GM11168 (cell line): ENCODE measurements around the gene ZNF468.
"Not testable (repeated sequence)": the region's sequence is repeated elsewhere in the genome, so short reads cannot be mapped to it uniquely, and the experiment has no call there.

Source experiments
- in situ Hi-C: fragments of 300-500 bp; cut with MboI; formaldehyde crosslinking; loops from one replicate; pipeline ENCODE4 v1.12.0; 2022; ENCODE audit warnings: low sequenced_read_pairs; ENCODE audit not compliant: unreplicated experiment

ZNF468 gene

DNA sequence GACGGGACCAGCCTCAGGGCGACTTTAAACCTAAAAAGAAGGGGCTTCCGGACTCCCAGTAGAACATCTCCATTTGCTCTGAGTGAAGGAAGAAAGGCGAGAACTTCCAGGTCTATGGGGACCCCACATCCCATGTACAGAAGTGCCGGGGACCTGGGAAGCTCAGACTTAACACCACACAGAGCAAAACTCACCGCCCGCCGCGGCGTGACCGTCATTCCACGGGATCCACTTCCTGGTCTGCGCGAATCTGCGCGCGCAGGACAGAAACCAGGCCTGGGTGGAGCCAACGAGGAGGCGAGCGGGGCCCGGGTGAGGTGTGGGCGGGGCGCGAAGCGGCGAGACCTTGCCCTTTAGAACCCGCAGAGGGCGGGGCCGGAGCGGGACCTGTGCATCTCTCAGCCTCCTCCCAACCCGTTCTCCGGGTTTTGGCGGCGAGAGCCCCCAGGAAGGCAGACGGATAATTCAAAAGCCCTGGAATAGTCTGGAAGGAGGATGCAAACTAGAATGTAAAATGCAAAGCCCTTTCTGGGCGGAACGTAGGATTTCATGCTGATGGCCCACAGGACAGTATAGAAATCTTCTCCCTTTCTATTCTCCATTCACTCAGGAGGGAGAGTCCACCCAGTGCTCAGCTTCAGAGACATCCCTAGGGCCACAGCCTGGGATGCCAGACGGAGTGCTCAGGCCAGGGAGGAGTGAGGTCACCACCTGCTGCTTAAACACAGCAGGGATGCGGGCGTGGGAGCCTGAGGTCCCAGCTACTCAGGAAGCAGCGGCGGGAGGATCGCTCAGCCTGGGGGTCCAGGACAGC is at the start of gene ZNF468:
TSS of gene ZNF468 (minus strand) at position 242 of the 814 bp plus-strand sequence. CDS start 3,347 bp downstream, outside the sequence.
- in situ Hi-C loops: loop anchor here (5.0 kb wide), 2 partner anchors 40 to 85 kb away; no protein-coding TSS in a partner anchor

DNA sequence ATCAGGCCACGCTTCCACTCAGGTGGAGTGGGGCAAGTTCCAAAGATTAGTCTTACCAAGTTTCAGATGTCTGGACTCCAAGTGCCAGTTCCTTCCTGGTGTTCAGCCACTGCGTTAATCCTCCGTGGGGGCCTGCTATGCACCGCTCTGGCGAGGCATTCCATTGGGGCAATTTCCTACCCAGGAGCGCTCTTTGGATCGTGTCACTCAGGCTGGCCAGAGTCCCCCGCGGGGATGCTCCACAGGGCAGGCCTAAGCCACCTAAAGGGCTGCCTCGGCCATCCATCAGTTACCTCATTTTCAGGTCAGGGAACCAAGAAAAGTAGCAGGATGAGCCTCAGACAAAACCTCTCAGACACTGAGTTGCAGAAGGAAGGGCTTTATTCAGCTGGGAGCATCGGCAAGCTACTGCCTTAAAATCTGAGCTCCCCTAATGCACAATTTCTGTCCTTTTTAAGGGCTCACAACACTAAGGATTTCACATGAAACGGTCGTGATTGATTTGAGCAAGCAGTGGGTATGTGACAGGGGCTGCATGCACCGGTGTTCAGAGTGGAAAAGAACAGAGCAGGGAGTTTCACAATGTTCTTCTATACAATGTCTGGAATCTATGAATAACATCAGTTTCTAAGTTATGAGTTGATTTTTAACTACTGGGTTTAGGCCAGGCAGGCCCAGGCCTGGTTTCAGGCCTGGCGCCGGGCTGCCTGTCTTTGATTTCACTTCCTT is 46.8 kb upstream of the ZNF468 start:
- in situ Hi-C loops: not testable (repeated sequence)

DNA sequence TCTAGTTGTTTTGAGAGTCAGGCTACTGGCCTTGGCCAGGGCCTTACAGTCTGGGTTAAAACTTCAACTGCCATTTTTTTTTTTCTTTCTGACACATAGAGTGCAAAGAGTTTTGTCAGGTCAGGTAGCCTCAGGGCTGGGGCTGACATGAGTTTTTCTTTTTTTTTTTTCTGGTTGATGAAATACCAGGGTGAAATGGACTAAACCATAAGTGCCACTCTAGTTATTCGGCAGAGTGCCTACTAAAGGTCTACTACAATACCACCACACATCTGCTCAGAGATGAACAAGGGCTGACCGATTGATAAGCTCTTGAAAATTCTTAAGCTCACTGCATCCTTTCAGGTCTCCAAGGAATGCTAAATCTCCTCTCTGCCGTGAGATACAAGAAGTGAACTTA is 44.4 kb upstream of the ZNF468 start:
- in situ Hi-C loops: no loop called here

DNA sequence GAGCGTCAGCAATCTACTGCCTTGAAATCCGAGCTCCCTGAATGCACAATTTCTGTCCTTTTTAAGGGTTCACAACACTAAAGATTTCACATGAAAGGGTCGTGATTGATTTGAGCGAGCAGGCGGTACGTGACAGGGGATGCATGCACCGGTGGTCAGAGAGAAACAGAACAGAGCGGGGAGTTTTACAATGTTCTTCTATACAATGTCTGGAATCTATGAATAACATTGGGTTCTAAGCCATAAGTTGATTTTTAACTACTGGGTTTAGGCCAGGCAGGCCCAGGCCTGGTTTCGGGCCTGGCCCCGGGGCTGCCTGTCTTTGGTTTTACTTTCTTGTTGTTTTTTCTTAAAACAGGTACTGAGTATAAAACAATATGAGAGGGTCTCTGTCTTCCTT is 41.2 kb upstream of the ZNF468 start:
- in situ Hi-C loops: not testable (repeated sequence)

DNA sequence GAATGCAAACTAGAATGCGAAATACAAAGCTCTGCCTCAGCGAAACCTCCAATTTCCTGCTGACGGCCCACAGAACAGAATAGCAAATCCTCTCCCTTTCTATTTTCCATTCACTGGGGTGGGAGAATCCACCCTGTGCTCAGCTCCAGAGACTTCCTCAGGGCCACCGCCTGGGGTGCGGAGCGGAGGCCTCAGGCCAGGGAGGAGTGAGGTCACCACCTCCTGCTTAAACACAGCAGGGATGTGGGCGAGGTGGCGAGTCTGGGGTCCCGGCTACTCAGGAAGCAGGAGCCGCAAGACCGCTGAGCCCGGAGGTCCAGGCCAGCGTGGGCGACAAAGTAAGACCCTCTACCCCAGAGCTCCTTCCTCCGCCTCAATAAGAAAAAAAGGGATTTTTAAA is 40.7 kb upstream of the ZNF468 start:
- in situ Hi-C loops: no loop called here

DNA sequence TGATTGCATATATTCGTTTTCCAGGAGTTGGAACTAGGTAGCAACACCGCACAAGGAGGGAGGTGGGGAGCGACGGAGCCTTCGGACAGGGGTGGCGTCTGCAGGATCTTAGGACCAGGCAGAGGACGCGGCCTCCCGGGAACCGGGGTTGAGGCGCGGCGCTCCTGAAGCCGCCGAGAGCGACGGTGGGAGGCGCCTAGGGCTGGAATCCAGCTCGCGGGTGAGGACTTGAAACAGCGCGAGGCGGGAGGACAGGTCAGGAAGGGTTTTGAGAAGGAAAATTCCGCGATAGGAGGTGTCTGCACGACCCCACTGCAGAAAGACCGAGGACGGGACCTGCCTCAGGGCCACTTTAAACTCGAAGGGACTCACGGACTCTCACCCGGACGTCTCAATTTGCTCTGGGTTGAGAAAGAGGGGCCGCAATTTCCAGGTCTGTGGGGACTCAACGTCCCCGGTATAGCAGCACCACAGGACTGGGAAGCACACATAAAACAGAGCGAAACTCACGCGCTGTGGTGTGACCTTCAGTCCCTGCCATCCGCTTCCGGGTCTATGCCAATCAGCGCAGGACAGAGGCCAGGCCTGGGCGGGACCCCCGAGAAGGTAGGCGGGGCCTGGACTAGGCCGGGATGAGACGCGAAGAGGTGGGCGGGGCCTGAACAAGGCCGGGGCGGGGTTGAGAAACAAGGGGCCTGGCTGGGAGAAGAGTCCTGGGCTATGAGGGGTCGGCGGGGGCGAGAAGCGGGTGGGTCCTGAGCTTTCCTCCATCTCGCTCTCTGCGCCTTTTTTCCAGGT is 39.9 kb upstream of the ZNF468 start, which contains the start of gene ZNF320:
TSS of gene ZNF320 (minus strand) at position 498 of the 798 bp plus-strand sequence. CDS start 7,380 bp downstream, outside the sequence.
- in situ Hi-C loops: no loop called here

DNA sequence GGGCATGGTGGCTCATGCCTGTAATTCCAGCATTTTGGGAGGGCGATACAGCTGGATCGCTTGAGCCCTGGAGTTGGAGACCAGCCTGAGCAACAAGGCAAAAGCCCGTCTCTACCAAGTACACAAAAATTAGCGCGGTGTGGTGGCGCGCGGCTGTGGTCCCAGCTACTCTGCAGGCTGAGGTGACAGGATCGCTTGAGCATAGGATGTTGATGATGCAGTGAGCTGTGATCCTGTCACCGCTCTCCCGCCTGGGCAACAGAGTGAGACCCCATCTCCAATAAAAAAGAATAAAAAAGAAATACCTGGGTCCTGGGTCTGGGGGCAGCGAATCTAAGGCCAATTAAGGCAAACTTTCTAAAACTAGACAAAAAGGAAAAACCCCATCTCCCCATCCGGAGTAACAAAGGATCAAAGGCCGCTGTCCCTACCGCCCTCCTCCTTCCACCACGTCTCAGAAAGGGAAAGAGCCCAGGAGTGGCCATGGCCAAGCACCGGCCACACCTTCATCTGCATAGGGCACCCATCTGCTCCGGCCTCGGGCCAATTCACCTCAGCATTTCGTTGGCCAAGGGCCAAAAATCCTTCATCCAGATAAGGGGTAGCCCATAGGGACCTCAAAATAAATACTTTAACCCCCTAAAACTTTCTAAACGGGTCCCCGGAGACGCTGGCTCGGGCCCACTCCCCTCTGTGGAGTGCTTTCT is 39.2 kb upstream of the ZNF468 start:
- in situ Hi-C loops: no loop called here

DNA sequence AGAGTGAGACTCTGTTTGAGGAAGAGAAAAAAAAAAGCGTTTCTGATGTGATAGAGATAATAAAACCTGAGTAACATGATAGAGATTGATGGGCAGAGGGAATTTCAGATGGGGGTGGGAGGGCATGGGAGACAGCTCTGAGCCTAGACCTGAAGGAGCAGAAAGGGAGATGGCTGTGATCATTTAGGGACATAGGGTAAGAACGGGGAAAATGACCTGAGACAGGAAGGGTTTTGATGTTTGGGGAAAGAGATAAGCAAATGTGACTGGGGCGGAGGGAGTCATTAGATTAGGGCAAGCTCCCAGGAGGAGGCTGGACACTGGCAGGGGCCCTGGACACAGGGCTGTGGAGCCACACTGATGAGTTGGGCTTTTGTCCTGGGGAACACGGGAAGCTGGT is 33.9 kb upstream of the ZNF468 start:
- in situ Hi-C loops: no loop called here

DNA sequence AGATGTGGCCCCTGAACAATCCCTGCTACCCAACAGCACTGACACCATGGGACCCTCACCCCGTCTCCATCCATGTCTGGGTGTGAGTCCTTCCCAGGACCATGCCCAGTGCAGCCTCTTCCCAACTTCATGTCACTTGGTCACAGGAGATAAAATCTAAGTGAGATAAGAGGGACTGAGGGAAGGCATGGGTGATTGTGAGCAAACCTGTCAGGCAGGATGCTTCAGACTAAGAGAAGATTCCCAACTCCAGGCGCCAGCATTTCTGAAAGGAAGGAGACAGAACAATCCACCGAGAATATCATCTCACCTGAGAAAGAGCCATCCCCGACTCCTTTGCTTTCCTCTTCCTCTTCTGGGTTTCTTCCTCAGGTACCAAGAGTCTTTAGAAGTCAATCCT is 32.5 kb upstream of the ZNF468 start:
- in situ Hi-C loops: no loop called here

DNA sequence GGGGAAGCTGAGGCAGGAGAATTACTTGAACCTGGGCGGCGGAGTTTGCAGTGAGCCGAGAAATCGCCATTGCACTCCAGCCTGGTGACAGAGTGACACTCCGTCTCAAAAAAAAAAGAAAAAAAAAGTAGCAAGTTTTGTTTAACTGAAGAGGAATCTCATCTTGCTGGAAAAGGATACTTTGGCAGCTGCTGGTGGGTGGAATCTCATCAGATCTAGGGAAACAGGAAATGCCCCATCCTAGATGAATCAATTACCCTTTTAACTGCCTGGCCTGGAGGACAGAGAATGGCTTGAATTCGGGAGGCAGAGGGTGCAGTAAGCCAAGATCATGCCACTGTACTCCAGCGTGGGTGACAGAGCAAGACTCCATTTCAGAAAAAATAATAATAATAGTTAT is 31.7 kb upstream of the ZNF468 start:
- in situ Hi-C loops: no loop called here

DNA sequence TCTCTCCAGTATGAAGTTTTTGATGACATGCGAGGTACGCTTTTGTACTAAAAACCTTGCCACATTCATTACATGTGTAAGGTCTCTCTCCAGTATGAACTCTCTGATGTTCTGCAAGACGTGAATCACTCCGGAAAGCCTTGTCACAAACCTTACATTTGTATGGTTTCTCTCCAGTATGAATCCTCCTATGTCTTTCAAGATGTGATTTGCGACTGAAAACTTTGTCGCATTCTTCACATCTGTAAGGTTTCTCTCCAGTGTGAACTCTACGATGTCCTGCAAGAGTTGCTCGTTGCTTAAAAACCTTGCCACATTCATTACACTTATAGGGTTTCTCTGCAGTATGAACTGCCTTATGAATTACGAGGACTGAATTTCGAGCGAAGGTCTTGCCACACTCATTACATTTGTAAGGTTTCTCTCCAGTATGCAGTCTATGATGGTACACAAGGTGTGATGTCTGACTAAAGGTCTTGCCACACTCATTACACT is 23.5 kb upstream of the ZNF468 start:
- in situ Hi-C loops: no loop called here

DNA sequence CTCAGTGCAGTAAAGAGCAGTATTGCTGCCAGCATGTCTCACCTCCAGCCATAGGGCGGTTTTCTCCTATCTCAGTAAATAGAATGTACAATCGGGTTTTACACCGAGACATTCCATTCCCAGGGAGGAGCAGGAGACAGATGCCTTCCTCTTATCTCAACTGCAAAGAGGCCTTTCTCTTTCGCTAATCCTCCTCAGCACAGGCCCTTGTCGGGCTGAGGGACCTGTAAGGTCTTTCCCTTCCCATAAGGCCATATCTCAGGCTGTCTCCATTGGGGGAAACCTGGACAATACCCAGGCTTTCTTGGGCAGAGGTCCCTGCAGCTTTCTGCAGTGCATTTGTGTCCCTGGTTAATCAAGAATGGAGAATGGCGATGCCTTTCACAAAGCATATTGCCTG is 15.6 kb upstream of the ZNF468 start:
- in situ Hi-C loops: not testable (repeated sequence)

DNA sequence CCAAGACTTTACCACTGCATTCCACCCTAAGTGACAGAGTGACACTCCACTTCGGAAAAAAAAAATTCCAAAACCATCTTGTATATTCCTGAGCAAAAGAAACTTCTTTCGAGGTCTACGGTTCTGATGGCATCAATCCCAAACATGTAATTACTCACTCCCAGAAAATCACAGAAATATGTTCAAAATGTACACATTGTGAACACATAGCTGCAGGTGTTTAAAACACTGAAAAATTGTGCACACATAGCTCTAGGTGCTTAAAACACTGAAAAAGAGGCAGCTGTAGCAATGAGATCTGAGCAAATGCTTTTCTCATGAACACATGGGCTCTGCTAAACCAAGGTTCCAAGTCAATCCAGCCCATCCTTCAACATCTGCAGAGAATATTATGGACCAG is 14.0 kb upstream of the ZNF468 start:
- in situ Hi-C loops: no loop called here

DNA sequence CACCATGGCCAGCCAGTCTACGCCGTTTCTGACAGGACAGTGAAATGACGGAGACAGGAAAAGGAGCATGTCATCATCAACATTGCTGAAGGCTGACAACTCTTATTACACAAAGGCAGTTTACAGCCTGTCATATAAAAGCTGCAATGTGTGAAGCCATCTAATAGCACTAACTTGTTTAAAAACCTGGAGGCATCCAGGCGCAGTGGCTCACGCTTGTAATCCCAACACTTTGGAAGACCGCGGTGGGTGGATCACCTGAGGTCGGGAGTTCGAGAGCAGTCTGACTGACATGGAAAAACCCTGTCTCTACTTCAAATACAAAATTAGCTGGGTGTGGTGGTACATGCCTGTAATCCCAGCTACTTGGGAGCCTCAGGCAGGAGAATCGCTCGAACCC is 10.6 kb upstream of the ZNF468 start:
- in situ Hi-C loops: not testable (repeated sequence)

DNA sequence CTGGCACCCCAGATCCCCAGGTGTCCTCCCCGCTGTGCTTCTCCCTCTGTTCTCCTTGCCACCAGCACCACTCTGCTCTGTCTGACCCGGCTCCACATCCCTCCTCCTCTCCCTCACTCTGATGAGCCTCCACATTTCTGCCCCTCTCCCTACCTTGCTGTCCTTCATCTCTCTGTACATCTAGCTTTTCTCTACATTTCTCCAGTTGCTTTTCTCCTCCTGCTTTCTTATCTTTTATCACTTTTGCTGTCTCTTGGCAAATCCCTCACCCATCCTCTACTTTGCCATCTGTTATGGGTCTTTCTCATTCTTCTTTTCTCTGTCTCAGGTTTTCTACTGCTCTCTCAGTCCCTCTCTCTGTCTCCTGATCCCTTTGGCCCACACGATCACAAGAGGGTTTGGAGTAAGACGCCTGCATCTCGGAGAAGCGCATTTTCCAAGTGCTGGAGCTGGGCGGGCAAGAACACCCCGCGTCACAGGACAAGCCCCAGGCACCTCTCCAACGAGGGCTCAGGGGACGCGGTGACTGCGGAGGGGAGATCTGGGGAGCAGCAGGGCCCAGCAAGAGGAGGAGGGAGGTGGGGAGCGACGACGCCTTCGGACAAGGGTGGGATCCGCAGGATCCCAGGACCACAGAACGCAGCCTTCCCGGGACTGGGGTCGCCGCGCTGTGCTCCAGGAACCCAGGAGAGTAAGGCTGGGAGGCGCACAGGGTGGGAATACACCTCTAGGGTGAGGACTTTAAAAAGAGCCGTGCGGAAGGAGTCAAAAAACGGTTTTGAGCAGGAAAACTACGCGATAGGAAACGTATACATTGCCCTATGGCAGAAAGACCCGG is 660 bp downstream of the ZNF468 start:
- in situ Hi-C loops: loop anchor here (5.0 kb wide), 2 partner anchors 39 to 86 kb away; no protein-coding TSS in a partner anchor

DNA sequence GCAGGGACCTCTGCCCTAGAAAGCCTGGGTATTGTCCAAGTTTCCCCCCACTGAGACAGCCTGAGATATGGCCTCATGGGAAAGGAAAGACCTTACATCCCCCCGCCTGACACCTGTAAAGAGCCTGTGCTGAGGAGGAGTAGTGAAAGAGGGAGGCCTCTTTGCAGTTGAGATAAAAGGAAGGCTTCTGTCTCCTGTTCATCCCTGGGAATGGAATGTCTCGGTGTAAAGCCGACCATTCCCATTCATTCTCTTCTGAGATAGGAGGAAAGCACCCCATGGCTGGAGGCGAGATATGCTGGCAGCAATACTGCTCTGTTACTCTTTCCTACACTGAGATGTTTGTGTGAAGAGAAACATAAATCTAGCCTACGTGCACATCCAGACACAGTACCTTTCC is 10.1 kb downstream of the ZNF468 start:
- in situ Hi-C loops: not testable (repeated sequence)

DNA sequence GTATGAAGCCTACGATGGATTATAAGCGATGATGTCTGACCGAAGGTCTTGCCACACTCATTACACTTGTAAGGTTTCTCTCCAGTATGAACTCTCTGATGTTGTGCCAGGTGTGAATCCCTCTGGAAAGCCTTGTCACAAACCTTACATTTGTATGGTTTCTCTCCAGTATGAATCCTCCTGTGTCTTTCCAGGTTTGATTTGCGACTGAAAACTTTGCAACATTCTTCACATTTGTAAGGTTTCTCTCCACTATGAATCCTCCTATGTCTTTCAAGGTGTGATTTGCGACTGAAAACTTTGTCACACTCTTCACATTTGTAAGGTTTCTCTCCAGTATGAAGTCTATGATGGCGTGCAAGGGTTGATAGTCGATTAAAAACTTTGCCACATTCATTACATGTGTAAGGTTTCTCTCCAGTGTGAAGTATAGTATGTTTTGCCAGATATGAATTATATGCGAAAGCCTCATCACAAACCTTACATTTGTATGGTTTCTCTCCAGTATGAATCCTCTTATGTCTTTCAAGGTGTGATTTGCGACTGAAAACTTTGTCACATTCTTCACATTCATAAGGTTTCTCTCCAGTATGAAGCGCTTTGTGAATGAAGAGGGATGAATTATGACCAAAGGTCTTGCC is 16.5 kb downstream of the ZNF468 start:
- in situ Hi-C loops: not testable (repeated sequence)

DNA sequence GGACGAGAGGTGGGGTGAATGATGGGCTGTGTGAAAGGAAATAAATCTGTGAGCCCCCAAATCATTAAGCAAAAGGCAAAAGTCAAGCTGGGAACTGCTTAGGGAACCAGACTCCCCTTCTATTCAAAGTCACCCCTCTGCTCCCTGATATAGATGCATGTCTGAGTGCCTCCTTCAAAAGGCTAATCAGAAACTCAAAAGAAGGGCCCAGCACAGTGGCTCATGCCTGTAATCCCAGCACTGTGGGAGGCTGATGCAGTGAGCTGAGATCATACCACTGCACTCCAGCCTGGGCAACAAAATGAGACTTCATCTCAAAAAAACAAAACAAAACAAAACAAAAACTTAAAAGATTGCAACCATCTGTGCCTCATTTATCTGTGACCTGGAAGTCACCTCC is 23.1 kb downstream of the ZNF468 start:
- in situ Hi-C loops: not testable (repeated sequence)
